GM08714 (cell line): Measurements from ENCODE around the gene LHCGR.

Source experiments
- H3K4me3 ChIP-seq: fragments of 200-500 bp; sonication (Bioruptor generic); 2 replicates; pipeline ENCODE4 v1.5.1; 2014; ENCODE audit warnings: mild to moderate bottlenecking, low read length, inconsistent platforms
- ZNF274 ChIP-seq: IDR thresholded peaks from 2 replicates; pipeline ENCODE4 v1.6.1; 2012; ENCODE audit warnings: mild to moderate bottlenecking, low read depth, low read length

LHCGR gene

GRCh38 chr2:48651158-48651790, 104.2 kb downstream of the LHCGR start:
- no peak for TF ChIP-seq ZNF274

GRCh38 chr2:48638261-48638660, 117.3 kb downstream of the LHCGR start:
- TF ChIP-seq ZNF274, result no peak
- no peak overlapping the region for H3K4me3 ChIP-seq

More at GRCh38 chr2:48651158-48651790, 104.2 kb downstream of the LHCGR start:
- no peak overlapping the region for H3K4me3 ChIP-seq
